Stromal cell of bone marrow (primary cell): ENCODE data around the gene MFAP4.
A peak's percentile ranks its signal among the peaks of the same experiment; 100 is the strongest.

Experiments used
- DNase-seq: peaks from one replicate; pipeline ENCODE4 v3.0.0-alpha.2; 2012; ENCODE audit warnings: low read depth

The MFAP4 gene

GRCh38 chr17:19385521-19385983 is 1.4 kb downstream of the MFAP4 start:
- DNase-seq: no peak

- no peak for DNase-seq
These were observed 2.1 kb downstream of the MFAP4 start for GRCh38 chr17:19384723-19385391.

GRCh38 chr17:19383681-19384470 is 3.1 kb downstream of the MFAP4 start:
- DNase-seq: no peak

GRCh38 chr17:19382531-19383444 is 4.2 kb downstream of the MFAP4 start:
- no peak for DNase-seq

- DNase-seq: no peak
These were observed 5.1 kb downstream of the MFAP4 start for GRCh38 chr17:19381741-19382444.

- no peak for DNase-seq
These were observed 5.6 kb downstream of the MFAP4 start for GRCh38 chr17:19381361-19381740.

GRCh38 chr17:19380481-19381301 is 6.3 kb downstream of the MFAP4 start:
- DNase-seq: no peak

- no peak for DNase-seq
These were observed 7.5 kb downstream of the MFAP4 start for GRCh38 chr17:19379361-19380065.

GRCh38 chr17:19378416-19379360 is 8.3 kb downstream of the MFAP4 start, which contains the start of gene MAPK7:
TSS of gene MAPK7 (plus strand) at chr17:19378498. CDS start at chr17:19378901, 403 bp downstream.
- DNase-seq: no peak

- DNase-seq: peak; percentile 97
These were observed 9.2 kb downstream of the MFAP4 start for GRCh38 chr17:19377602-19378415.

GRCh38 chr17:19376811-19377210 is 10.2 kb downstream of the MFAP4 start:
- no peak for DNase-seq

GRCh38 chr17:19375732-19376131 is 11.3 kb downstream of the MFAP4 start:
- no peak for DNase-seq

- DNase-seq: no peak
These were observed 12.9 kb downstream of the MFAP4 start for GRCh38 chr17:19374136-19374535.

GRCh38 chr17:19372866-19373504 is 14.0 kb downstream of the MFAP4 start:
- no peak for DNase-seq

- no peak for DNase-seq
These were observed 14.6 kb downstream of the MFAP4 start for GRCh38 chr17:19372439-19372838.

- no peak for DNase-seq
These were observed 15.0 kb downstream of the MFAP4 start for GRCh38 chr17:19372011-19372370.

GRCh38 chr17:19371259-19372010 is 15.6 kb downstream of the MFAP4 start:
- no peak for DNase-seq
